Activated T-cell treated with anti-CD3 and anti-CD28 coated beads, Interleukin-2, amount 50 U/mL, for 48 hours (primary cell): ENCODE measurements around the gene CLEC2B.
A peak's percentile ranks its signal among the peaks of the same experiment; 100 is the strongest.
"Not testable (repeated sequence)": the region's sequence is repeated elsewhere in the genome, so short reads cannot be mapped to it uniquely, and the experiment has no call there.

Experiments
- DNase-seq, 2 experiments: peaks; one replicate each; pipeline ENCODE4 v3.0.0-alpha.2; 2020

The CLEC2B gene

GRCh38 chr12:9869307-9870161 lies at the start of gene CLEC2B:
Gene CLEC2B (minus strand): TSS chr12:9869354.
- peak in 1 of 2 experiments; percentile 25 for DNase-seq

GRCh38 chr12:9911708-9912107 lies 42.6 kb upstream of the CLEC2B start:
- no peak for DNase-seq

- DNase-seq, result no peak
These were observed 41.7 kb upstream of the CLEC2B start for GRCh38 chr12:9910716-9911421.

- no peak for DNase-seq
These were observed 40.6 kb upstream of the CLEC2B start for GRCh38 chr12:9909724-9910123.

DNA sequence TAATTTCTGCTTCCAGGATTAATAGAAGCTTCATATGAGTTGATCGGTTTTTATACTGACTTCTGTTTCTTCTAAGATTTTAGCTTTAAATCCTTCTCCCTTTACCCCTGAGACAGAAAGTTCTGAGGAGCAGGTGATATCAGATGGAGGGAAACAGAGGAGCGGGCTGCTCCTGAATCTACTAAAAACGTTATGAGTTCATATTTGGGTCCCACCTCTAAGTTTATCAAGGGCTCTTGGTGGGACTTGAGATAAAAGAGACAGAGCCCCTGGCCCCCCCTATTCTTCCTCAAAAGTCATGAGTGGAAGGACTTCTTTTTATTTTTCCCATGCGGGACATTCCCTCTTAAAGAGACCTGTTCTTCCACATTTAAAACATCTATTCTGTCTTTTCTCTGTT lies 39.2 kb upstream of the CLEC2B start:
- no peak for DNase-seq

- no peak for DNase-seq
These were observed 38.6 kb upstream of the CLEC2B start for GRCh38 chr12:9907769-9908168.

GRCh38 chr12:9906873-9907272 lies 37.7 kb upstream of the CLEC2B start:
- DNase-seq, result peak in 1 of 2 experiments; percentile 27

- no peak for DNase-seq
These were observed 33.5 kb upstream of the CLEC2B start for GRCh38 chr12:9902539-9903228.

- no peak for DNase-seq
These were observed 31.8 kb upstream of the CLEC2B start for GRCh38 chr12:9900930-9901329.

DNA sequence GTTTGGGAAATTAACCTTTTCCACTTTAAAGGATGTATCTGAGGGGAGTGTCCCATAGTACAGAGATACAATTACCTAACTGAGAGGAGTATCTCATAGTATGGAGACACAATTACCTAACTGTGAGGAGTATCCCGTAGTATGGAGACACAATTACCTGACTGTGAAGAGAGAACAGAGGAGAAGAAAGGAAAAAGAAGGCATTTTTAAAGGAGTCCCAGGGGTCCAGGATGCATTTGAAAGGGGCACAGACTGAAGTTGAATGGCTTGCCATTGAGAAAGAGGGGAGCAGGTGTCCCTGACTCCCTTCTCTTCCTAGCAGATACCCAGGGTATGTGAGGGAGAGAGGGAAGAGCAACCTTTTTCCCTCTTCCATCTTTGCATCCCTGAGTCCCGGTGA lies 30.1 kb upstream of the CLEC2B start:
- DNase-seq, result no peak

DNA sequence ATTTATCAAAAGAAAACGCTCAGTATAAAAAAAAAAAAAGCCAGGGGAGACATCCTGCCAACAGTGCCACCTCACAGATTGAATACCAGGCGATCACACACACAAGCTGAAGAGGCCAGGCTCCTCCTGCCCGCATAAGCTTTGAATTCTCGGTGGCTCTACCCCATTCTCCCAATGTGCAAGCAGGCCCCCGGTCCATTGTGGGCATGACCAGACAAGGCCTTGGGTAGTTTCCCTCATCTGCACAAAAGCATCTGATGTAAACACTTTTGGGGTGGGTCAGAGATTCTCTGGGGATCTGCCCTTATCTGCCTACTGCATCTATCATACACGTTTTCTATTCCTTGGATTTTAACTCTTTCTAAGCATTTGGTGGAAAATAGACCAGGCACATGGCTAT lies 28.4 kb upstream of the CLEC2B start:
- DNase-seq, result no peak

DNA sequence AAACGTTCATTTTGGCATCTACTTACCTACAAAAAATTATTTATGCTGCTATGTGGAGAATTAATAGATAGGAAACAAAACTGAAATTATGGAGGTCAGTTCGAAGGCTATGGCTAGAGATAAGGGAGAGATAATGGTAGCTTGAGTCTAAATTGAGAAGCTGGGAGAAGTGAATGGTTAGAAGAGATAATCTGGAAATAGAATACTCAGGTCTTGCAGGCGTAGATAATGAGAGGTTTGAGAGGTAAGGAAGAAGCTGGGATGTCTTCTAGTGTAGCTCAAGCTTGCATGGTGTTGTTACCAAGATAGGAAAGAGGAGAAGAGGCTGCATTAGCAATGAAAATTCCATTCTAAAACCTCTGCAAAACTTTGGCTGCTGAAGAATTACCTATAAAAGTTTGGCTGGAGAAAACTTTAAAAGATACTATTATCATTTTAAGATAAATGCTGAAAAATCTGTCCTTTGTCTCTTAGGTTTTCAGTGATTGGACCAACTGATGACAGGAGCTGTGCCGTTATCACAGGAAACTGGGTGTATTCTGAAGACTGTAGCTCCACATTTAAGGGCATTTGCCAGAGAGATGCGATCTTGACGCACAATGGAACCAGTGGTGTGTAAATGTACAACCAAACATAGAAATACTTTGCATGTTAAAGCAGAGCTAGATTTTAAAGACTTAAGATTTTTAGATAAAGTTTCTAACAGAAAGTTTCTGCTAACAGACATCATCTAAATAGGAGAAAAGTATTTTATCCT lies 26.2 kb upstream of the CLEC2B start:
- DNase-seq, result no peak

DNA sequence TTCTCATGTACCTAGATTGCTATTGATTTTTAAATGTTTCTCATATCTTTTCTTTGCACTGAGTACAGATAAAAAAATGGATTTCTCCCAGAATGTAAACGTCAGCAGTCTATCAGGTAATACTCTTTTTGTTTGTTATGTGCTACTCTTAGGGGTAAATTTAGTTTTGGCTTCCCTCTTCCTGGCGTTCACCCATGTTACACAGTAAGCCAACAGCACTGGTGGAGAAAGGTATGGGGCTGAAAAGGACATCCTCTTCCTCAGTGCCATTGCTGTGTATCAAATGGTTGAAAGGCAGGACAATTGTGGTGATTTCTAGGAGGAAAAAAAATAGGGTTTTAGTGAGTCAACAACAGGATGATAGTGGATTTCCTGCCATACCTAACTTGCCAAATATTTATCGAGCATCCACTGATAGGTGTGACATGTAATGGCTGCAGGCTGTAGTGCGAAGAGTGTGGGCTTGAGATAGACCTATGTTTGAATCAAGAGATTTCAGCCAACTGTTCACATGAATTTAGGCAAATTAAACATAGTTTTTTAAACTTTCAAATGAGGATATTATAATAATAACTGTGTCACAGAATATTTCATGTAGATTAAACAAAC lies 19.6 kb upstream of the CLEC2B start:
- DNase-seq, result no peak

DNA sequence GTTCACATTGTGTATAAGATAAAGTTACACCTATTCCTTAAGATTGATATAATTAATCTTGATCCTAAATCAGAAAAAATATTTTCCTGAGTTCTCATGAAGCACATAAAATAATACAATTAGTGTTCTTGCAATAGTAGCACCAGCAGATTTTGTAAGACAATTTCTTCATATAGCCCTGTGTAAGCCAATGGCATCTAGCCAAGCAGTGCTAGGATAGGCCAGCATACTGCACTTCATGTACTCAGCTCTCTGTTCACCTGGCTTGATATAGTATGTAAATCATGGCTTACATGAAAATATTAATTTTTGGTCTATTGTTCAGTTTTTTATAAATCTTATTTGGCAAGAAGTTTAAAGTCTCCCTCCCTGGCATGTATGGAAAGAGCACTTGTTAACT lies 14.0 kb upstream of the CLEC2B start:
- DNase-seq, result no peak

DNA sequence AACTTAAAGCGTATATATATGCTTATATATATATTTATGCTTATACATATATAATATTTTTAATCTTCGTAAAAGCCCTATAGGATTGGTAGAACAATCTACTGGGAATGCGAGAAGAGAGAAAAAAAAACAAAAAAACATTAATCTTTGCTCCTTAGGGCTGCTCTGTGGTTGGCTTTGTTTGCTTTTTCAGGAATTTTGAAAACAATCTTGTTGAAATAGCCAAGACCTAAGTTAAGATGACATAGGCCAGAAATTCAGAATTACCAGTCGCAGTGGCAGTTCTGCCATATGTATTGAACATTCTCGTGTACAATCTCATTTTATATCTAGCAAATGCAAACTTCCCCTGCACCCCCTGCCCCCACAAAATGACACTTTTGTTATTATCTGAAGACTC lies 12.8 kb upstream of the CLEC2B start:
- DNase-seq, result no peak

DNA sequence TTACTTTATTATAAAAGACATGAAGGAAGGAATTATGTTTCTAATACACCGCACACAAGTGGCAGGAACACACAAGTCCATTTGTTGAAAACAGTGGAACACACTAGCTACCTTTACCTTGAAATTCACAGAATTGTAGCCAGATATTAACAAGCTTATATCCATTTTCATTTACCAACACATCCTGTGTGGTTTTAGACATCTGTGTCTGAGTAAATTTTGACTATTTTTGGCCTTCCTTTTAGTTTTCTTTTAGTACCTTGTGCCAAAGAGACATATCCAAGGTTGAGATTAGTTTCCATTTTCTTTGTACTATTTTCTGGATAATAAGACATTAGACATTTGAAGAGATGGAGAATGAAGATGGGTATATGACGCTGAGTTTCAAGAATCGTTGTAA lies 12.1 kb upstream of the CLEC2B start, which contains the start of gene KLRF2:
Gene KLRF2 (plus strand): TSS at position 244 of the 400 bp plus-strand sequence. CDS start 107 bp downstream, at position 351.
- DNase-seq, result no peak

DNA sequence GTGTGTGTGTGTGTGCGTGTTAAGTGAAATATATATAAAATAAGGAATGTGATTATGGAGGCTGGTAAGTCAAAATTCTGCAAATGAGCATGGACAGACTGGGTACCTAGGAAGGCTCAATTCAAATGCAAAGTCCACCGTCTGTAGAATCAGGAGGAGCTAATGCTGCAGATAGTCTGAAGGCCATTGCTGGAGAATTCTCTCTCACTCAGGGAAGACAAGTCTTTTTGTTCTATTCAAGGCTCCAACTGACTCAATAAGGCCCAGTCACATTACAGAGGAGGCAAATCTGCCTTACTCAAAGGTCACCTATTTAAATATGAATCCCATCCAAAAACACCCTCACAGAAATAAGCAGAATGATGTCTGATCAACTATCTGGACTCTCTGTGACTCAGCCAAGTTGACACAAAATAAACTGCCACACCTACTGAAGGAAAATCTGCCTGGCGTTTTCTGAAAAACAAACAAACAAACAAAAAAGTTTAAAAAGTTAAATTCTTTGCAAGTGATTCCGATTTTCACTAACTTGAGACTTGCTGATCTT lies 11.5 kb upstream of the CLEC2B start:
- no peak for DNase-seq

- not testable (repeated sequence) for DNase-seq
These were observed 7.0 kb upstream of the CLEC2B start for GRCh38 chr12:9876120-9876519.

- DNase-seq, result no peak
These were observed 3.6 kb upstream of the CLEC2B start for GRCh38 chr12:9872742-9873141.

GRCh38 chr12:9872162-9872561 lies 3.0 kb upstream of the CLEC2B start:
- no peak for DNase-seq

- DNase-seq, result no peak
These were observed 1.2 kb upstream of the CLEC2B start for GRCh38 chr12:9870286-9870866.

DNA sequence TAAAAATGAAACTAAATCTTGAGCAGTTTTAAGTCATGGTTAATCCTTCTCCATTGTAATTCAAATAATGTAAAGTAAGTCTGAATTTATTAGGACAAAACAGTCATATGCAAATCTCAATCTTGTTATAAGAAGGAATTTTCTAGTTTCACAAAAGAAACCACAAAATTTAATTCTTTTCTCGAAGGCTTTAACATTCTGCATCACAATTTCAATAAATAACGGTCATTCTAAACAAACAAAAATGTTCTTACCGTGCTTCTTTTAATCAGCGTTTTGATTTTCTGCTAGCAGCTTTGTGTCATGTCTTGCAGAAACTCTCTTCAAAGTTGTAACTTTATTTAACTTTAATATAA lies 225 bp downstream of the CLEC2B start:
- DNase-seq, result no peak
